Right lobe of liver (tissue), 6 donors: ENCODE data around the gene NDC1. TPM values are rescaled to one million over a fixed set of nuclear protein-coding genes. Genes with fewer than 3 reads are reported as not detected.

Source experiments
- ATAC-seq, 4 donors: fragments of 200-7000 bp; cut with Tn5 transposase; one replicate each; pipeline ENCODE4 v1.9.1; 2020; ENCODE audit warnings: mild to moderate bottlenecking in 4 of 4, moderate library complexity in 4 of 4
- DNase-seq, 3 donors: peaks; one replicate each; pipeline ENCODE4 v3.0.0-alpha.2; 2020
- H3K27ac ChIP-seq, 3 donors: fragments of 200-600 bp; one replicate each; pipeline ENCODE4 v1.8.0; 2022
- H3K27me3 ChIP-seq, 2 donors: fragments of 200-600 bp; one replicate each; pipeline ENCODE4 v1.8.0; 2022
- H3K36me3 ChIP-seq, 4 donors: fragments of 200-600 bp; sonication (generic) in 1 of 4; one replicate each; pipeline versions ENCODE4 v1.5.1 to v1.8.0; 2017 to 2022; ENCODE audit warnings: control low read depth in 1 of 4
- H3K4me1 ChIP-seq, 4 donors: fragments of 200-600 bp; sonication (generic) in 1 of 4; one replicate each; pipeline versions ENCODE4 v1.5.1 to v1.8.0; 2017 to 2022; ENCODE audit warnings: control low read depth in 1 of 4
- H3K4me3 ChIP-seq, 3 donors: fragments of 200-600 bp; one replicate each; pipeline ENCODE4 v1.8.0; 2022
- H3K9me3 ChIP-seq, 4 donors: fragments of 200-600 bp; sonication (generic) in 1 of 4; one replicate each; pipeline versions ENCODE4 v1.5.1 to v1.8.0; 2017 to 2022; ENCODE audit warnings: control low read depth in 1 of 4
- CTCF ChIP-seq, 4 donors: fragments of 200-600 bp in 3 of 4; fragments of 450-650 bp in 1 of 4; IDR thresholded peaks; one replicate each; pipeline versions ENCODE4 v1.5.1 to v1.8.0; 2016 to 2022; ENCODE audit warnings: antibody characterized with exemption in 4 of 4, mild to moderate bottlenecking in 2 of 4
- POLR2A ChIP-seq: fragments of 450-650 bp; IDR thresholded peaks from one replicate; pipeline ENCODE4 v1.6.1; 2017; ENCODE audit warnings: antibody characterized with exemption, mild to moderate bottlenecking
- WGBS: methylation state at CpG from one replicate; pipeline ENCODE4 v1.1.6; 2018; ENCODE audit warnings: low coverage, low lambda C conversion rate; ENCODE audit not compliant: insufficient coverage; ENCODE audit errors: missing lambda C conversion rate; 5-methylcytosine and 5-hydroxymethylcytosine counted together
- intact Hi-C, 2 donors: fragments of 100-400 bp; cut with DNase I; formaldehyde crosslinking; loops; one replicate each; pipeline versions ENCODE4 v1.11.2 to v1.14.1; 2022
- total RNA-seq, 6 experiments: library from RNA; depleted of rRNA in 2 of 6; stranded (reverse); fragments of >200 nt in 2 of 6; fragmentation: NEBNext Ultra II Directional in 3 of 6; extraction: Animal tissue kit (Norgen Biotek cat#: 25700) in 3 of 6; gene quantifications; one replicate each; pipeline versions ENCODE4 v1.1.0 to v1.2.4, GENCODE V29; 2016 to 2023
- donor health status: DM: no; HTN: yes; CAD: no.
- donor health status: DM: no; HTN: no; CAD: no.
- donor health status: DM: no; HTN: no; CAD: no.
- donor health status: DM: no; HTN: yes; CAD: no.
- donor health status: DM: no; HTN: yes; CAD: no.

The NDC1 gene
- total RNA-seq, 6 experiments from 2014 or later = 4.3 to 10.9 (median 5.7) TPM

GRCh38 chr1:53747841-53748240 is 90.3 kb downstream of the NDC1 start:
- H3K4me3 ChIP-seq = no peak overlapping the region
- TF ChIP-seq POLR2A = no peak
- TF ChIP-seq CTCF (IDR thresholded peaks at IDR 0.05) = no peak
- ATAC-seq (no peak), DNase-seq (no peak)
- no peaks in the 10 kb centered on the region for H3K9me3 ChIP-seq
- H3K36me3 ChIP-seq = no peaks in the 10 kb centered on the region
- intact Hi-C loops = no loop called here
- no peaks in the 10 kb centered on the region for H3K4me1 ChIP-seq
- no peaks in the 10 kb centered on the region for H3K27me3 ChIP-seq
- 79% methylated on average over 7 of the region's 8 CpGs for WGBS
- H3K27ac ChIP-seq = no peak overlapping the region

DNA sequence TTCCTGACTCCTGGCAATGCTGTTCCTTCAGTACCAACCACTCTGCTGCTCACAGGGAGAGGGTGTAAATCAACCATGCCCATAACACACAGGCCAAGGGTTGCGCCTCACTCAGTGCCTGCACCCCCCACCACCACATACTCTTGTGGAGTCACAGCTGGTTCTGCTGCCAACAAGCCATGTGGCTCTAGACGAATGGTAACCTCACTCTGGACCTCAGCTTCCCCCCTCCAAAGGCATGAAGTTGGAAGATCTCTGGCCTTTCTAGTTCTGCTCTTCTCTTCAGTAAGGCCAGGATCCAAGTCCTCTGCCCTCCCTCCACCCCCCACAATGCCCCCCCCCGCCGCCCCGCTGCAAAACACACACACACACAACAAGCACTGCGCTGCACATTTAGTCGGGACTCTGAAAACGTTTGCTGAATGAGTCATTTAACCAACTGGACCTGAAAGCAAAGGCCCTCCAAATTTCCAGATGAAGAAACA is 97.4 kb downstream of the NDC1 start:
- 46% methylated on average over 2 of the region's 8 CpGs for WGBS
- H3K36me3 ChIP-seq = no peaks in the 10 kb centered on the region
- H3K27ac ChIP-seq = no peak overlapping the region
- H3K9me3 ChIP-seq = no peaks in the 10 kb centered on the region
- ATAC-seq (no peak), DNase-seq (no peak)
- H3K27me3 ChIP-seq = peaks cover 0 to 6% of the 10 kb centered on the region in 2 donors
- H3K4me1 ChIP-seq = peaks cover 0 to 9% (median 0%) of the 10 kb centered on the region in 4 donors
- intact Hi-C loops = no loop called here
- no peak for TF ChIP-seq CTCF (IDR thresholded peaks at IDR 0.05)
- no peak for TF ChIP-seq POLR2A
- no peak overlapping the region for H3K4me3 ChIP-seq

- H3K36me3 ChIP-seq = no peaks in the 10 kb centered on the region
- TF ChIP-seq CTCF (IDR thresholded peaks at IDR 0.05) = no peak
- no peak for TF ChIP-seq POLR2A
- H3K27ac ChIP-seq = no peak within 1 kb of the TSS
- H3K4me1 ChIP-seq = peaks cover 0 to 9% (median 0%) of the 10 kb centered on the region in 4 donors
- H3K9me3 ChIP-seq = no peaks in the 10 kb centered on the region
- peak; percentile 77 to 83 (median 77) for DNase-seq
- H3K27me3 ChIP-seq = peaks cover 0 to 6% of the 10 kb centered on the region in 2 donors
- WGBS = 0% methylated on average over 6 of the region's 73 CpGs
- intact Hi-C loops = no loop called here
- peak within 1 kb of the TSS; percentile 43 to 56 (median 45) for H3K4me3 ChIP-seq
- peak; percentile 97 to 99 (median 98) for ATAC-seq
Measured at GRCh38 chr1:53739109-53739681, 98.9 kb downstream of the NDC1 start, which contains the start of gene GLIS1. Gene GLIS1 (minus strand): TSS chr1:53739164. CDS start chr1:53738064, 1,100 bp downstream.

- DNase-seq (no peak), ATAC-seq (peak in 2 of 4 donors; percentile 9 to 11)
- Histone ChIP-seq H3K36me3 (no peaks in the 10 kb centered on the region), H3K9me3 (no peaks in the 10 kb centered on the region), H3K27ac (no peak overlapping the region), H3K4me1 (peaks cover 0 to 9% (median 0%) of the 10 kb centered on the region in 4 donors), H3K27me3 (peaks cover 0 to 6% of the 10 kb centered on the region in 2 donors), H3K4me3 (peak overlapping the region; percentile 37 to 56 (median 43))
- TF ChIP-seq CTCF (IDR thresholded peaks at IDR 0.05) = no peak
- no peak for TF ChIP-seq POLR2A
- 2% methylated on average over 15 of the region's 101 CpGs for WGBS
- intact Hi-C loops = no loop called here
Measured at GRCh38 chr1:53738205-53739108, 99.6 kb downstream of the NDC1 start.
